Esophagus squamous epithelium (tissue), 5 donors: ENCODE measurements around the gene DCT. TPM values are rescaled to one million over a fixed set of nuclear protein-coding genes. Genes with fewer than 3 reads are reported as not detected.

Source experiments
- DNase-seq: peaks from one replicate; lab custom pipeline; 2025; lab: John Stamatoyannopoulos, UW
- H3K27ac ChIP-seq, 4 donors: fragments of 200-600 bp; sonication (generic); one replicate each; pipeline ENCODE4 v1.5.1; 2016 to 2019; ENCODE audit warnings: mild to moderate bottlenecking in 1 of 4
- H3K27me3 ChIP-seq, 4 donors: fragments of 200-600 bp; sonication (generic); 1 replicate in 3 of 4; 2 replicates in 1 of 4; pipeline versions ENCODE4 v1.5.1 to v1.6.0; 2017 to 2021; ENCODE audit warnings: antibody characterized with exemption in 1 of 4
- H3K36me3 ChIP-seq, 3 donors: fragments of 200-600 bp; sonication (generic); one replicate each; pipeline ENCODE4 v1.5.1; 2016 to 2019
- H3K4me1 ChIP-seq, 3 donors: fragments of 200-600 bp; sonication (generic); one replicate each; pipeline ENCODE4 v1.5.1; 2017 to 2019
- H3K4me3 ChIP-seq, 4 donors: fragments of 200-600 bp; sonication (generic); 1 replicate in 3 of 4; 2 replicates in 1 of 4; pipeline ENCODE4 v1.5.1; 2016 to 2019; ENCODE audit warnings: mild to moderate bottlenecking in 2 of 4, moderate library complexity in 1 of 4
- H3K9me3 ChIP-seq, 3 donors: fragments of 200-600 bp; sonication (generic); one replicate each; pipeline ENCODE4 v1.5.1; 2016 to 2019
- POLR2A ChIP-seq, 4 donors: fragments of 450-650 bp; IDR thresholded peaks; one replicate each; pipeline ENCODE4 v1.6.1; 2017; ENCODE audit warnings: antibody characterized with exemption in 4 of 4, mild to moderate bottlenecking in 4 of 4, moderate library complexity in 3 of 4
- WGBS, 2 donors: methylation state at CpG; one replicate each; pipeline ENCODE4 v1.1.5; 2018; 5-methylcytosine and 5-hydroxymethylcytosine counted together
- intact Hi-C: fragments of 100-400 bp; cut with DNase I; formaldehyde crosslinking; loops from one replicate; pipeline ENCODE4 v1.15.0; 2022
- total RNA-seq, 4 donors: library from RNA; depleted of rRNA; stranded (reverse); fragments of >200 nt; gene quantifications; one replicate each; pipeline ENCODE4 v1.1.0, GENCODE V29; 2016
- TF ChIP-seq, protein P1 (sequence below), 6 experiments: fragments of 450-650 bp in 4 of 6; fragments of 200-600 bp in 2 of 6; sonication (generic) in 2 of 6; IDR thresholded peaks; one replicate each; pipeline ENCODE4 v1.5.1; 2016 to 2019; ENCODE audit warnings: antibody characterized with exemption in 6 of 6, mild to moderate bottlenecking in 4 of 6, moderate library complexity in 4 of 6
- donor health status: DM: yes; HTN: yes; CAD: no.

The DCT gene
- total RNA-seq, 4 donors from 2014 or later, result not detected

DNA sequence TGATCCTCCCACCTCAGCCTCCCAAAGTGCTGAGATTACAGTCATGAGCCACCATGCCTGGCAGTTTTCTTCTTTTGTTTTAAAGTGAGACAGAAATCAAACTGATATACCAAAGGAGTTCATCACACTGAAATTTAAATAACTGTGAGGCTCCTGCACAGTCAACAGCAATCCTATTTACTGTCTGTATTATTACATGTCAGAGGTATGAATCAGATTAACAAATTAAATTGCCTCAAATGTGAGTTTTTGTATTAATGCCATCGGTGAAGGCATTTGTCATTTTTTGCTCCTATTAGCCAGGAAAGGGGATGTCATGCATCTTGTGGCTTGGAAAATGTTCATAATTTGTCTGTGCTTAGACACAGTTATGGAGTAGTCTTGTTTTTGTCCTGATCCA lies 20.4 kb downstream of the DCT start:
- Histone ChIP-seq H3K27me3 (no peaks in the 10 kb centered on the region), H3K9me3 (no peaks in the 10 kb centered on the region), H3K27ac (no peak overlapping the region), H3K4me3 (no peak overlapping the region), H3K4me1 (no peaks in the 10 kb centered on the region), H3K36me3 (no peaks in the 10 kb centered on the region)
- 89 to 90% methylated on average over 1 of the region's 1 CpG for WGBS, 2 donors
- intact Hi-C loops, result no loop called here
- no peak for DNase-seq
- TF ChIP-seq, protein P1, sequence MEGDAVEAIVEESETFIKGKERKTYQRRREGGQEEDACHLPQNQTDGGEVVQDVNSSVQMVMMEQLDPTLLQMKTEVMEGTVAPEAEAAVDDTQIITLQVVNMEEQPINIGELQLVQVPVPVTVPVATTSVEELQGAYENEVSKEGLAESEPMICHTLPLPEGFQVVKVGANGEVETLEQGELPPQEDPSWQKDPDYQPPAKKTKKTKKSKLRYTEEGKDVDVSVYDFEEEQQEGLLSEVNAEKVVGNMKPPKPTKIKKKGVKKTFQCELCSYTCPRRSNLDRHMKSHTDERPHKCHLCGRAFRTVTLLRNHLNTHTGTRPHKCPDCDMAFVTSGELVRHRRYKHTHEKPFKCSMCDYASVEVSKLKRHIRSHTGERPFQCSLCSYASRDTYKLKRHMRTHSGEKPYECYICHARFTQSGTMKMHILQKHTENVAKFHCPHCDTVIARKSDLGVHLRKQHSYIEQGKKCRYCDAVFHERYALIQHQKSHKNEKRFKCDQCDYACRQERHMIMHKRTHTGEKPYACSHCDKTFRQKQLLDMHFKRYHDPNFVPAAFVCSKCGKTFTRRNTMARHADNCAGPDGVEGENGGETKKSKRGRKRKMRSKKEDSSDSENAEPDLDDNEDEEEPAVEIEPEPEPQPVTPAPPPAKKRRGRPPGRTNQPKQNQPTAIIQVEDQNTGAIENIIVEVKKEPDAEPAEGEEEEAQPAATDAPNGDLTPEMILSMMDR (IDR thresholded peaks at IDR 0.05), result no peak
- no peak for TF ChIP-seq POLR2A (IDR thresholded peaks at IDR 0.05)

GRCh38 chr13:94455414-94455813 lies 24.1 kb downstream of the DCT start:
- Histone ChIP-seq H3K27me3 (no peaks in the 10 kb centered on the region), H3K4me1 (no peaks in the 10 kb centered on the region), H3K9me3 (no peaks in the 10 kb centered on the region), H3K36me3 (no peaks in the 10 kb centered on the region), H3K27ac (no peak overlapping the region), H3K4me3 (no peak overlapping the region)
- WGBS, 2 donors, result 19 to 48% methylated on average over 2 of the region's 2 CpGs
- no peak for DNase-seq
- intact Hi-C loops, result no loop called here
- TF ChIP-seq, protein P1 (IDR thresholded peaks at IDR 0.05), result no peak
- no peak for TF ChIP-seq POLR2A (IDR thresholded peaks at IDR 0.05)

DNA sequence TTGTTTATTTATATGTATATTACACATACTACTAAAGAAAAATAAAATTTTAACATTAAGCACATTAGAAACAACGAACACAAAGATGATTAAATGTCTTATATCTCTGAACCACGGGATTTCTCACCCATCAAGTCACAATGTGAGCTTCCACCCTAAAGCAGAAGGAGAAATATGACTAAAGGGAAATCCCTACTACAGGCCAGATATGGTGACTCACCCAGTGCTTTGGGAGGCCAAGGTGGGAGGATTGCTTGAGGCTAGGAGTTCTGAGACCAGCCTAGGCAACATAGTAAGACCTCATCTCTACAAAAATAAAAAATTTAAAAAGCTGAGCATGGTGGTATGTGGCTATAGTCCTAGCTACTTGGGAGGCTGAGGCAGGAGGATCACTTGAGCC lies 24.6 kb downstream of the DCT start:
- Histone ChIP-seq H3K27me3 (no peaks in the 10 kb centered on the region), H3K4me1 (no peaks in the 10 kb centered on the region), H3K36me3 (no peaks in the 10 kb centered on the region), H3K4me3 (no peak overlapping the region), H3K27ac (no peak overlapping the region), H3K9me3 (no peaks in the 10 kb centered on the region)
- no peak for DNase-seq
- WGBS, 2 donors, result 45 to 56% methylated on average over 2 of the region's 2 CpGs
- TF ChIP-seq POLR2A (IDR thresholded peaks at IDR 0.05), result no peak
- TF ChIP-seq, protein P1 (IDR thresholded peaks at IDR 0.05), result no peak
- intact Hi-C loops, result no loop called here

DNA sequence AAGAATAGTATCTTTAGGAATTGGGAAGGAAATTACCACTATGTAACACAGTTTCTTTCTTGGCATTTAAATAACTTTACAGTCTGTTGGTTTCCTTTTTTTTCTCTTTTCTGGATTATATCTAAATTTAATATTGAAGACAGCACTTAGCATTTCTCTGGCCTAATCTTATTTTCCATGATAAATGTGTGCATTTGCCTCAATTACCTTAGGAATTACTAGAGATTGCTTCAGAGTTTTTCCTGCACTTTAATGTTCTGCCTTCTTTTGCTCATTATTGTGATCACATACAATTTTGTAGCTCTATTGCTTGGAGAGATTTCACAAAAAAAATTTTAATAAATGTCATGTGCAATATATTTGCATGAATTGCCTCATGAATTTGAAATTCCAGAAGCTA lies 25.1 kb downstream of the DCT start:
- Histone ChIP-seq H3K27ac (no peak overlapping the region), H3K9me3 (no peaks in the 10 kb centered on the region), H3K36me3 (no peaks in the 10 kb centered on the region), H3K4me3 (no peak overlapping the region), H3K4me1 (no peaks in the 10 kb centered on the region), H3K27me3 (no peaks in the 10 kb centered on the region)
- TF ChIP-seq POLR2A (IDR thresholded peaks at IDR 0.05), result no peak
- TF ChIP-seq, protein P1 (IDR thresholded peaks at IDR 0.05), result no peak
- no peak for DNase-seq
- intact Hi-C loops, result no loop called here

GRCh38 chr13:94444826-94445225 lies 34.7 kb downstream of the DCT start:
- intact Hi-C loops, result no loop called here
- Histone ChIP-seq H3K27me3 (no peaks in the 10 kb centered on the region), H3K36me3 (no peaks in the 10 kb centered on the region), H3K4me3 (no peak overlapping the region), H3K9me3 (no peaks in the 10 kb centered on the region), H3K27ac (no peak overlapping the region), H3K4me1 (no peaks in the 10 kb centered on the region)
- TF ChIP-seq, protein P1 (IDR thresholded peaks at IDR 0.05), result no peak
- no peak for TF ChIP-seq POLR2A (IDR thresholded peaks at IDR 0.05)
- DNase-seq, result no peak
